DMS53 (cell line): ENCODE measurements around the gene LIMS2.

ENCODE experiments used
- DNase-seq: peaks from one replicate; lab custom pipeline; 2025; lab: John Stamatoyannopoulos, UW

Gene LIMS2

DNA sequence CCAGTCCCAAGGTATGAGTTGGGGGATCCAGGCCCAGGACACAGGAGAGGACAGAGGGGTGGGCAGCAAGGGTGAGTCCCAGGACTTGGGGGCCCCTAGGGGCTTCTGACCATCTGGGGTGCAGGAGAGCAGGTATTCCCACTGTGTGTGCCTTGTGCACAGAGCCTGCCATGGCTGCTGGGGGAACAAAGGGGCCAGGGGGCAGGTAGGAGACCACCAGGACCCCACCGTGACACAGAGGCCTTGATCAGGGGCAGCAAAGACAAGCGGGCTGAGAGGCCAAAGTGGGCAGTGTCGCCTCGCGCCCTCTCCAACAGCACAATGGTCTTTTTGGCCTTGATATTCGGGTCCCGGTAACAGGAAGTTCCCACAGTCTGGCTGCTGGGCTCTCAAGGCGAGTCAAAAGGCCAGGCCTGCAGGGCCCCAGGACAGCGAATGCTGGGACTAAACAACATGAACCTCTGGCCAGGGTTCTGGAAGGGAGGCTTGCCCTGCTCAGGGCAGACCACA is 41.7 kb downstream of the LIMS2 start:
- no peak for DNase-seq

GRCh38 chr2:127632592-127633489 is 42.5 kb downstream of the LIMS2 start:
- no peak for DNase-seq

DNA sequence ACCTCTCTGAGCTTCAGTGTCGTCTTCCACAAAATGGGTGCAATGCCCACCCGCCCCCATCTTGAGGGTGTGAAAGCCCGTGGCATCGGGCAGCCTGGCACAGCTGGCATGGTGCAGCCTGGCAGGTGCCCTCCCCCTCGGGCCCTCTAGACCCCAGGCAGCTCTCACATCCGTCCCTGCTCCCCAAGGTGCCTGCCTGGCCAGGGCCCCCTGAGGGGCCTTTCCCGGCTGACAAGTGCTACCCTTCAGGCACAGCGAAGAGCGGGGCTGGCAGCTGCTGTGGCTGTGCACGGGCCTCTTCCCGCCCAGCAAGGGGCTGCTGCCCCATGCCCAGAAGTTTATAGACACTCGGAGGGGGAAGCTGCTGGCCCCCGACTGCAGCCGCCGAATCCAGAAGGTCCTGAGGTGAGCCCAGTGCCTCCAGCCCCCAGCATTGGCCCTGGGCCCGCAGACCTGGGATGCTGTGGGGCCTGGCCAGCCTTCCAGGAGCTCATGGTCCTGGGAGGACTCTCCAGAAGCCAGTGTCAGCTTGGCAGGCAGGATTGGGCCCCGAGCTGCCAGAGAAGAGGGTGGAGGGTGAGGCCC is 43.2 kb downstream of the LIMS2 start:
- DNase-seq, result no peak

DNA sequence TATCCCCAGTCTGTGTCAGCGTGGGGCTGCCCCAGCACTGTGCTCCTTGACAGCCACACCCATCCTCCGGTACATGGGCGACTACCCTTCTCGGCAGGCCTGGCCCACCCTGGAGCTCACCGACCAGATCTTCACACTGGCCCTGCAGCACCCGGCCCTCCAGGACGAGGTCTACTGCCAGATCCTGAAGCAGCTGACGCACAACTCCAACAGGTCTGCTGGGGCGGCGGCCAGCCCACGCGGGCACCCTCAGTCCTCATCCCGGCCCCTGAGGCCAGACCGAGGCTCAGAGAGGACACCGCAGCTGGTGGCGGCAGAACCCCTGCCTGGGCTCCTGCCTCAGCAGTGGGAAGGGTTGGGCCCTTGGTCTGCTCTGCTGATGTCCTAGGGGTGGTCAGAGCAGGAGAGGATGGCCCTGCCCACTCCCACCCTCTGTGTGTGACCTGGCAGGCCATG is 43.8 kb downstream of the LIMS2 start:
- DNase-seq, result no peak

GRCh38 chr2:127630864-127631540 is 44.3 kb downstream of the LIMS2 start:
- no peak for DNase-seq

- no peak for DNase-seq
Measured at GRCh38 chr2:127630096-127630863, 45.0 kb downstream of the LIMS2 start.

GRCh38 chr2:127629637-127630036 is 45.7 kb downstream of the LIMS2 start:
- DNase-seq, result no peak

DNA sequence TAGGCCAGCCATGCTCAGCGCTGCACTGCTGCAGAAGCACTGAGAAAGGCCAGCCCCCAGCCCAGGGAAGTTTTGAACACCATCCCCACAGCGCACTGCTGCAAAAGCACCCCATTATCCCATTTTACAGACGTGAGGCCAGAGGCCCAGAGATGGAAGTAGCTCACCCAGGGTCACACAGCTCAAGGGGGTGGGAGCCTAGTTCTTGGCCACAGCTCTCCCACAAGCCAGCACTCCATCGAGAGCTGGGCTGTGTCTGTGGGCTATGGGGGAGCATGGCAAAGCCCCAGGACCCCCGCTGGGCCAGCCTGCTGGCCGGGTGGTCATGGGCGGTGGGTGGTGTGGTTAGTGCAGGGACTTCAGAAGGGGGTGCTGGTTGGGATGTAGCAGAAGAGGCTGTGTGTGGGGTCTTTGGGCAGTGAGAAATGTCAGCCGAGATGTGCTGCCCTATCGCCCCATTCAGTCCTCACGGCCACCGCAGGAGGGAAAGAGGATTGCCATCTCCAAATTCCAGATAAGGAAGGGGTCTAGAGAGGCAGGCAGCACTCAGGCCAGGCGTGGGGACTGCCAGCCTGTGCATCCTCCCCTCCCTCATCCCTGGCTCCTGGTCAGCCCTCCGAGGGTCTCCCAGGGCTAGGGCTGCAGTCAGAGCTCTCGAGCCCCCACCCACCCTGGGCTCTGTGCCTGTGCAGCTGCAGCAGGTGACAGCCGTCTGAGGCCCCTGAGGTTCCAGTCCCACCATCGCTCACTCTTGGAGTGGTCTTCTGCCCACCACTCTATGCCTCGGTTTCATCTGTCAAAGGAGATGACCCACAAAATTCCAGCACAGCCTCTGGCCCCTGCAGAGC is 46.3 kb downstream of the LIMS2 start:
- DNase-seq, result no peak

GRCh38 chr2:127627740-127628571 is 47.4 kb downstream of the LIMS2 start:
- DNase-seq, result no peak

DNA sequence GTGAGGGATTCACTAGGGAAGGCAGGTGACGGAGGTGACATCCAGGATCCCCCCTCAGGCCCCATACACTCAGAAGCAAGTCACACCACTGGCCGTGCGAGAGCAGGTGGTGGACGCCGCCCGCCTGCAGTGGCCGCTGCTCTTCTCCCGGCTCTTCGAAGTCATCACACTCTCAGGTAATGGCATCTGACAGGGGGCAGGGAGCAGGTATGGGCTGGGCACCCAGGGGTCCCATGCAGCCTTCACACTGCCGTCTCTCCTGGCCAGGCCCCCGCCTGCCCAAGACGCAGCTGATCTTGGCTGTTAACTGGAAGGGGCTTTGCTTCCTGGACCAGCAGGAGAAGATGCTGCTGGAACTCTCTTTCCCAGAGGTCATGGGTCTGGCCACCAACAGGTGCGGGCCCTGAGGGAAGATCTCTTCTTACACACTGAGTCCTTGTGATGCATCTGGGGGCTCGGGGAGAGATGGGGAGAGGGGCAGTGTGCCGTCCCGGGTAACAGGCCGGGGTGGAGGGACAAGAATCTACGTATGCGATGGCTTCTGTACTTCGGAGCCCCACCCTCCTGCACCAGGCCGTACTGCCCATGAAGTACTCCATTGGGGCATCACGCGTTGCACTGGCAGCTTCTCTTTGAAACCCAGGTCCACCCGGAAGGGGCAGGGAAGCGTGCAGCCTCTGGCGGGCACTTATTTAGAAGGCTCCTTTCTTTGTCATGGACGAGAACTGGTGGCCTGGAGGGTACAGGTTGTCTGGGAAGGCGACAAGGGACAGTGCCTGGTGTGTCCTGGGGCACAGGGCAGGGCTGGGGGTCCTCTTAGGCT is 48.2 kb downstream of the LIMS2 start:
- DNase-seq, result no peak

DNA sequence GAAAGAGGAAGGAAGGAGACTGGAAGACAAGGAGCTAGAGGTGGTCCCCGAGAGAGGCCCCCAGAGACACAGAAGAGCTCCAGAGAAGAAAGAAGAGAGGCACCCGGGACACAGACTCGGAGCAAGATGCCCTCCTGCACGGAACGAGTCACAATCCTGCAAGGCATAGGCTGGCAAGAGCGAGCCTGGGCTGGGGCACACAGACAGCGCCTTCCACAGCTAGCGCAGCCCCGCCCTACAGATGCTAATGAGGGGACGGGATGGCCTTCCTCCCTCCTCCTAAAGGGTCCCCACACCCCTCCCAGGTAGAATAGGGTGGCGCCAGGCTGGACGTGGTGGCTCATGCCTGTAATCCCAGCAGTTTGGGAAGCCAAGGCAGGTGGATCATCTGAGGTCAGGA is 49.2 kb downstream of the LIMS2 start:
- DNase-seq, result no peak

GRCh38 chr2:127625572-127625951 is 49.8 kb downstream of the LIMS2 start:
- no peak for DNase-seq

GRCh38 chr2:127624756-127625571 is 50.4 kb downstream of the LIMS2 start:
- DNase-seq, result peak; percentile 15

GRCh38 chr2:127624320-127624755 is 51.0 kb downstream of the LIMS2 start:
- DNase-seq, result no peak

DNA sequence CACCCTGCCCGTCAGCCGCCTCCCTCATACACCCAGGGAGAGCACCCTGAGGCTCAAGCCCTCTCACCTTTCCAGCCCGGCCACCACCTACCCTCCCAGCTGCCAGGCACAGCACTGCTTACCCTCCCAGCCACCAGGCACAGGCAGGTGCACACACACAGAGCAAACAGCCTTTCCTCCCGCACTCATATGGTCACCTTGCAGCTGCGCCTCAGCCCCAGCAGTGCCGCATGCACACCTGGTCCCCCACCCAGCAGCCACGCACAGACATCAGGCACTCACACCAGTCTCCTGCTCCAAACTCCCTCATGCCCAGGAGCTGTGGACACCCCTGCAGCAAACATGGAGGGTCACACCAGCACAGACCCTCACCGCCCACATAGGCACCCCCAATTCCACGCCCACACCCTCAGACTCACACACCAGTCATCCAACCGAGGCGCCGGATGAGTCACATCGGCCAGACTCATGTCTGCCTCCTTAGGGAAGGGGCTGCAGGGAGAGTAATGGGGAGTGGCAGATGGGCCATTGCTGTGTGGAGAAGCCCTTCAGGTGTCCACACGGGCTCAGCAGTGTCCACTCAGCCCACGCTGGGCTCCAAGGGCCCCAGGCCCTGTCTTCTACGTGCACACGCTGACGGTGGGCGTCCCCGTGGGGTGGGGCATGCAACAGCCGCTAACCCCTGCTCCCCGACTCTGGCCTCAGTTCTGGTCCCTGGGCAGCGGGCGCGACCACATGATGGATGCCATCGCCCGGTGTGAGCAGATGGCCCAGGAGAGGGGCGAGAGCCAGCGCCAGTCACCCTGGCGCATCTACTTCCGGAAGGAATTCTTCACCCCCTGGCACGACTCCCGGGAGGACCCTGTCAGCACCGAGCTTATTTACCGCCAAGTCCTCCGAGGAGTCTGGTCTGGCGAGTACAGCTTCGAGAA is 51.7 kb downstream of the LIMS2 start:
- peak; percentile 94 for DNase-seq

DNA sequence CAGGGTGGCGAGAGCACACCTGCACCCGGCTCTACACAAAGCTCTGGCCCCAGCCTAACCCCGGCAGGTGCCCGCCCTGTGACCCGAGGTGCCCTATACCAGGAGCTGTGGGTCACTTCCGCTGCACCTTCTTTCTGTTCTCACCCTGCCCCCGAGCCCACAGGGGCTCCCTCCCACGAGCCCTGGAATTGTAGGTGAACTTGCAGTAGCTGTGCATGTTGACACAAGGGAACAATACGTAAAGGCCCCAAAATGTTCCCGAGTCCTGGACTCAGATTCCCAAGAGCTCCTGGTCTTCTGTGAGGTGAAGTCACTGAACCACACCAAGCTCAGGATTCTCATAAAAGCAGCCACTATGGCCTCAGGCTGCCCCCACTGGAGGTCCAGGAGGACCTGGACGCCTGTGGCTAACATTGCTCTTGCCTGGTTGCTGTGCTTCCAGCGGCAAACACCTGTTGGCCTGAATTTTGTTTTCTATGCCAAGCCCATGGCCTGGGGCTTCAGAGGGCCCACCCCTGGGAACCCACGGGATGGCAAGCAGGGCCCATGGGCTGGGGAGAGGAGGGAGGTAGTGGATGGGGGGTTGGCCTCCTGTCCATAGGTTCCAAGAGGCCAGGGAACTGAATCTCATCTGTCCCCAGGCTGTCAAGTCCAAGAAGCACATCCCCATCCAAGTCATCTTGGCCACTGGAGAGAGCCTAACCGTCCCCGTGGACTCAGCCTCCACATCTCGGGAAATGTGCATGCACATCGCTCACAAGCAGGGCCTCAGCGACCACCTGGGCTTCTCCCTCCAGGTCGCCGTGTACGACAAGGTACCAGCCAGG is 52.6 kb downstream of the LIMS2 start:
- DNase-seq, result peak; percentile 23
